Sigmoid colon (tissue), 4 donors: ENCODE data around the gene SEMA3B.

ENCODE experiments used
- CTCF ChIP-seq, 4 experiments: fragments of 450-650 bp in 3 of 4; fragments of 200-600 bp in 1 of 4; IDR thresholded peaks; one replicate each; pipeline ENCODE4 v1.5.1; 2016 to 2019; ENCODE audit warnings: antibody characterized with exemption in 4 of 4, mild to moderate bottlenecking in 3 of 4, moderate library complexity in 2 of 4
- EP300 ChIP-seq, 4 donors: sonication (generic); formaldehyde crosslinking; IDR thresholded peaks; one replicate each; pipeline ENCODE4 v1.6.1; 2017; ENCODE audit warnings: antibody characterized with exemption in 4 of 4
- POLR2A ChIP-seq, 2 donors: fragments of 450-650 bp; IDR thresholded peaks; one replicate each; pipeline ENCODE4 v1.6.1; 2016; ENCODE audit warnings: antibody characterized with exemption in 2 of 2, mild to moderate bottlenecking in 2 of 2, moderate library complexity in 2 of 2

GRCh38 chr3:50237133-50237651 is 31.8 kb upstream of the SEMA3B start:
- no peak for TF ChIP-seq POLR2A (IDR thresholded peaks at IDR 0.05)
- TF ChIP-seq EP300 (IDR thresholded peaks at IDR 0.05) = no peak
- no peak for TF ChIP-seq CTCF (IDR thresholded peaks at IDR 0.05)
